Measurements from ENCODE around the gene TOM1L2.

The TOM1L2 gene

DNA sequence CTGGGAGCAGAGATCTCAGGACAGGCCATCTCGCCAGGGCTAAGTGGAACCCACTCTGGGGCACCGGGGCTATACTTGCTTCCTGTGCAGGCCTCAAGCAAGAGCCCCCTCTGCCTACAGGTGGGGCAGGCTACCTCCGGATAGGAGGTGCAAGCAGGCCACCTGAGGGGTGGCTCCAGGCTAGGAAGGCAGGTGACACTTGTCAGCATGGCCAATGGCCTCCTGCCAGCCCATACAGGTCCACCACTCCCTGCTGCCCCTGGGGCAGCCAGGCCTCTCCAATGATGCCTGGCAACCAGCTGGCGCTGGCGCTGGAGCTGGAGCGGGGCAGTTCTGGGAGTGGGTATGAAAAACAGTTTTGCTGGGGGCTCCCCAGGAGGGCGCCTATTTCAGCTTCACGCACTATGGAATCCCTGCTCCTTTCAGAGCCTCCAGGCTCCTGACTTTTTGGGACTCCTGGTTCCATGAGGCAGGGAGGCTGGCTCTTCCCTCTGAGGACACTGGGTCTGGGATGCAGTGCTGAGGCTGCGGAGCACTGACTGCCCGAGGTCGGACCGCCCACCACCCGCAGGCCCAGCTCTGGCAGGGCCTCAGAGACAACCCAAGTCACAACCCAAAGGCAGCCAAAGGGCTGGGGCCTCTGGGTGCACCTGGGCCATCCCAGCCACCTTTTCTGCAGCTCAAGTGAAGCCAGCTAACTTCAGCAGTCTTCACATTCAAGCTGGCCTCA lies 127.0 kb downstream of the TOM1L2 start:
- DNase-seq: no peak

DNA sequence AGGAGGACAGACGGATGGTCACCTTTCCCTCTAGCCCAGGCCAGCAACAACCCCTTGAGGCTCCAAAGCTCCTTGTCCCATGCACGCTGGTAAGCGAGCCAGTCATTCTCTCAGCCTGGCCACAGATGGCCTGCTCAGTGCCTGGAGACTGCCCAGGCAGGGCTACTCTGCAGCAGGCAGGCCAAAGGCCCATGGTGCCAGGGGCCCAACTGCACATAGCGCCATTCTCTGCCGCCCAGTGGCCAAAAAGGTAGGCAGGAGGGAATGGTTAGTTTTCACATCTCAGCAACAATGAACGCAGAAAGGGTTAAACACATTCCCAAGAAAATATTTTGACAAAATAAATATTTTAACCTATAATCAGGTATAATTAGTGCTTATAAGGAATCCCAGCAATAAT lies 127.7 kb downstream of the TOM1L2 start:
- no peak for DNase-seq

DNA sequence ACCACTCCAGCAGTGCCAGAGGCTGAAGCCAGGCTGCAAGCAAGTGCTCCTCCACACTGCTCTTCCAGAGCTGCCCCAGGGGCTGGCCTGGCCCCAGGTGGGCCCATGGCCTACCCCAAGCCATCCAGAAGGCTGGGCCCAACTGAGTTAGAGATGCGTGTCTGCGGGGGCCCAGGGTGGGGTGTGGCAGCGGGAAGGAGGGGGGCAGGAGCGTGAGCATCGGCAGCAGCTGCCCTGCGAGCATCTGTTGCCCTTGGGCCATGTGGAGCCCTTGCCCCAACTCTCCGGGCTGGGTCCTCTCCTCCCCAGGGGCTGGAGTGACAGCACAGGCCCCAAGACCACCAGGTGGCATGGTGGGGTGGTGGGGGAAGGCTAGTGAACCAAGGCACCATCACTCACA lies 128.1 kb downstream of the TOM1L2 start:
- no peak for DNase-seq

DNA sequence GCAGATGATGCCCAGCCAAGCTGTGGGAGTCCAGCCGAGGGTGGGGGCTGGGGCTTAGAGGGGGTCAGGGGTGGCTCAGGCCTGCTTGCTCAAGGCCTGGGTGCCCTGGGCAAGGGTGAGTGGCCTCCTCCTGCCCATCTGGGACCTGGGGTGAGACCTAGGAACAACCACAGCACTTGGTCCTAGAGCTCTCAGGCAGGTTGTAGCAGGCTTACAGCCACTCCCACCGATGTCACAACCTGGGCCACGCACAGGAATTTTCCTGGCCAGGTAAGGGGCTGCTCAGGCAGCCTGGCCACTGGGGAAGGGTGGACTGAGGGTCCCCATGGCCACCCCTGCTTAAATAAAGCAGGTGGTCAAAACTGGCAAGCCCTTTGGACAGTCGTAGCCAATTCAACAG lies 129.1 kb downstream of the TOM1L2 start:
- DNase-seq: no peak

DNA sequence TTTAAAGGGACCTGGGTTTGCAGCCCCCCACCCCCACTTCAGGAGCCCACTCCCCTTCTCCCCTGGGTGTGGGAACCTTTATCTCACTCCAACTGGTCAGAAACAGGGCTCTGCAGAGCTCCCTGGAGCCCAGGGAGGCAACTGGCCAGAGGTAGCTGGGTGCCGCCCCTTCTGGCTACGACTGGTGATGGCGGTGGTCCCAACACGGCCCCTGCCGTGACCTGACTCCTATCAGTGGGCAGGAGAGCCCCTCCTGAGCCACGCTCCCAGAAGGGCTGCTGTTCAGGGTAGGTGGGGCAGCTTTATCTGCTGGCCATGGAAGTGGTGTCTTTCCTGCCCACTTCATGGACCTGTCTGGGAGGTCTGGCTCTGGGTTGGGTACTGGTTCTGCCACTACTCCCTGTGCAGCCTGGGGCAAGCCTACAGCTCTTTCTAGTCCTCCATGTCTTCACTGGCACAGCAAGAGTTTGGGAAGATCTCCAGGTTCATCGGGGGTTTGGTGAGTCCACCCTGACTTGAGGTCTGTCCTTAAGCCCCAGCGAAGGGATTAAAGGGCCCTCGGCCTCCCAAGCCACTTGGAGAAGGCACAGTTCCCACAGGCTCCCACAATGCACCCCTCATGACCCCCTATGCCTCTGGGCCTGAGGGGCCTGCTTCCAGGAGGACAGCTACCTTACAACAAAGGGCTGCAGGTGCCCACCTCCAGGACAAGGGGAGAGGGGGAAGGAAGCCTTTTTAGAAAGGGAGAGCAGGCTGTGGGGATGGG lies 129.9 kb downstream of the TOM1L2 start:
- DNase-seq: no peak

DNA sequence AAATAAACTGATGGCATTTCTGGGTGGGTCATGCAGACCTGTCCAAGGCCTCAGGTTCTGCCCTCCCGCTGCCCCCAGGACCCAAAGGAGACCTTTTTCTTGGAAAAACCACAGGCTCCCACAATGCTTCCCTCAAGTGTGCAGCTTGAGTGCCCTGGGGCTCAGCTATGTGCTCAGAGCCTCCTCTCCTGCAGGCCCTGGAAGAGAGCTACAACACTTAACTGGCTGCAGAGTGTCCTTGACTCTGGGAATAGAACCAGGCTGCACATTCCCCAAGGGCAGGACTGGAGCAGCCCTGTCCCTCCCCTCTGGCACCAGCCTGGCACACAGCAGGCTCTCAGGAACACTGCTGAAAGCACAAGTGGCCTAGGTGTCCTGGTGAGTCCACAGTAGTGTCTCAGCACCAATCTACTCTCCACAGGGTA lies 130.6 kb downstream of the TOM1L2 start:
- no peak for DNase-seq

DNA sequence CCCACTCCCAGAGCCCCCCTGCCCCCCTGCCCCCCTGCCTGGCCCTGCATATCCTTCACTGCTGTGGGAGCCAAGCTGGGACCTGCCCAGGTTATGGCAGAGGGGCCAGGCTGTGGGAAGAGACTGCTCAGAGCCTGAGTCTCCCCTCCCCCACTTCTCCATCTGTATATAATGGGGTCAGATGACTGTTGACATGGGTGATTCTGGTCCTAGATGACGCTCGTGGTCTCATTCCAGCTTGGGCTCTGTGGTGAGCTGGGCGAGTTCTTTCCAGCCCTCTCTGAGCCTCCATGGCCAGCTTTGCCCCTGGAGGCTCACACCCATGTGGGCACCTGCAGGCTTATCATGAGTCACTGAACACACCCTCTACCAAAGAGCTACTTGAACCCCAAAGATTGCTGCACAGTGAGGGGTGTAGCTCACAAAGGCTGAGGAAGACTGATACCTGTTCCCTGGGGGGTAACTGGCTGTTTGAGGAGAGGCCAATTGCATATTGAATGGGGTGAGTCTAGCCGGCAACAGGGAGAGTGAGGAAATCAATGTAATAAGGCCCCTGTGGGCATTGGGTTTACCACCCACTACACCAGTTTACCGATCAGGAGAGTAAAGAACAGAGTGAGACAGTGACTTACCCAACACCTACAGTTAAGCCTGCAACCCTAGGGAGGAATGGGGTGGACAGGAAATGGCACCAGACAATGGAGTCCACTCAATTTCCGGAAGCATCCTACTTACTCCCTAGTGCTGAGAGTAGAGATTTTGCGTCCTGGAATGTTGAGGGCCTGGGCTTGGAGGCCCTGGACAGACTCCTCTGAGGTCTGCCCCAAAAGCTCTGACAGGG lies 131.2 kb downstream of the TOM1L2 start:
- no peak for DNase-seq

DNA sequence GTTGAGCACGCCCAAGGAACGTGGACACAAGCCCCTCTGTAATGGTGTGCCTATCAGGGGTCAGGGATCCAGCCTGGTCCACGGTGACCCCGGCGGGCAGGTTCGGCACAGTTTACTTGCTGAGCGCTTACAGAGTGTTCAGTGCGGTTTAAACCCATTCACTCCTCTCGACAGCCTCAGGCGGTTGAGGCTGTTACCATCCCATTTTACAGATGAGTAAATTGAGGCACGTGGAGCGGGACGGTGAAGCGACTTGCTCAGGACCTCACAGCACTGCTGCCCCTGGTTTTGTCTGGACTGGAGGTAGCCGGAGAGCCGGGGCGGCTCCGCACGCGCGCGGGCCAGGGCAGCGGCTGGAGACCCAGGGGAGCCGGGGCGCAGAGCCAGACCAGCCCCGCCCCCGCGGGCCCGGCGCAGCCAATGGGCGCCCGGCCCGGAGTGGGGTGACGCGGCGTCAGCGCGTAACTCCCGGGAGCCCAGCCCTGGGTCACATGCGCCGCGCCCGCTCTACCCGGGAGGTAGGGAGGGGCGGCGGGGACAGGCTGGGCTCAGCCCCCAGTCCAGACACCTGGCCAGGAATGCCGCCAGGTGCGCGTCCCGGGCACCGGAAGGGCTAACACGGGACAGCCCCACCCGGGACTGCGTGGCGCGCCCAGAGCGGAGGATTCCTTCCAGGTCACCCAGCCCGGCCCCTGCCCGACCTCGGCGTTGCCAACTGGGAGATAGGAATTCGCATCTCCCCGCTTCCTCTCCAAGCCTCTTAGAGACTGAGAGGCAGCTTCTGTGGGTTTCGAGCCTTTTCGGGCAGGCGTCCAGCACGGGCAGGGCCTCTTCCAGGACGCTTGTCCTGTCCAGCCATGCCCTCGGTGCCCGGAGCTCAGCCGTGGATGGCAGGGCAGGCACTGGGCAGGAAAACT lies 132.2 kb downstream of the TOM1L2 start:
- DNase-seq: peak; percentile 88

DNA sequence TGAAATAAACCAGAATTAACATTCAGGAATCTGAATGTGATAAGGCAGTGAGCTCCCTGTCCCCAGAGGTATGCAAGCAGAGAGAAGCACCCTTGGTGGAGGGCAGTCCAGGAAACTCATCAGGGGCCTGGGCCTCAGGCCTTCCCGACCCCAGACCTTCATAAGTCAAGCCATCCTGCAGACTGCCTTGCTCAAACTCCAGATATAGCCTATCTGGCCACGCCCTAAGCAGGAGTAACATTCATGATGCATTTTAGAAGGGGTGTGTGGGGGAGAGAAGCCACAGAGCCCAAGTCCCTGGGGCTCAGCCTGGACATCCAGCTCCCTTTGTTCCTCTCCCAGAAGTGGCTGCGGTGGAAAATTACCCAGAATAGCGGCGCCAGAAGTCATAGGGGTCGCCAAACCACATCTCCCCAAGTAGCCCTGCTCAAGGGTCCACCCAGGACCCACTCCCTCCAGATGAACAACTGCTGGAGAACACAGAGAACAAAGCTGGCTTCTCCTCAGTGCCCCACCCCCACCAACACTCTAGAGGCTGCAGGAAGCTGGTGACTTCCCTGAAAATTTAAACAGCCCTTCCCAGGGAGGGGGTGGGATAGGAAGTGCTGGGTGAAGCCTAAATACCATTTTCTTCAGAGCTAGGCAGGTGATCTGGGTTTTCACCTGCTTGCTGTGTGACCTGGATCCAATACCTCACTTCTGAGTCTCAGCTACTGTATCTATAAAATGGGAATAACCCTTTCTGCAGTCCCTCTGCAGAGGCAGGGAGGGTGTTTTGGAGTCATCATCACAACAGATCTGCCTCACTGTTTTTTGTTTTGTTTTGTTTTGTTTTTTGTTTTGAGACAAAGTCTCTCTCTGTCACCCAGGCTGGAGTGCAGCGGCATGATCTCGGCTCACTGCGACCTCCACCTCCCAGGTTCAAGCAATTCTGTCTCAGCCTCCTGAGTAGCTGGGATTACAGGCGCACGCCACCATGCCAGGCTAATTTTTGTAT lies 133.9 kb downstream of the TOM1L2 start:
- DNase-seq: no peak

DNA sequence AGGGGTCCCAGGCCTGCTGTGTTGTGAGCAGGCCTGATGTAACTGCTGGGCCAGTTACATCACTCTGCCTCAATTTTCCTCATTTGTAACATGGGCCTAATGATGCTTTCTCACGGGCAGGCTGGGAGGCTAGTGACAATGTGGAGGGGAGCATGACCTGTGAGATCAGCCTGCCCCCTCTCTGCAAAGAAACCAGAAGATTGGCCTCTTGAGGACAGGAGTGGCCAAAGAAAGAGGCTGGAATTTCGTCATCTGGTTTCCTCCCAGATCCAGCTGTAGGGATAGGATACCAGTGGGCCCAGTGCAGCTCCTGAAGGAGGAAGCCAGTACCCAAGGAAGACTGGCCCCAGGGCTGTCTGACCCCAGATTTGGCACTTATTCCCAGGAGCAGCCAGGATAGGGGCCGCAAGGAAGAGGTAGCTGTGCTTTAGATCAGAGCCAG lies 134.8 kb downstream of the TOM1L2 start:
- DNase-seq: no peak

DNA sequence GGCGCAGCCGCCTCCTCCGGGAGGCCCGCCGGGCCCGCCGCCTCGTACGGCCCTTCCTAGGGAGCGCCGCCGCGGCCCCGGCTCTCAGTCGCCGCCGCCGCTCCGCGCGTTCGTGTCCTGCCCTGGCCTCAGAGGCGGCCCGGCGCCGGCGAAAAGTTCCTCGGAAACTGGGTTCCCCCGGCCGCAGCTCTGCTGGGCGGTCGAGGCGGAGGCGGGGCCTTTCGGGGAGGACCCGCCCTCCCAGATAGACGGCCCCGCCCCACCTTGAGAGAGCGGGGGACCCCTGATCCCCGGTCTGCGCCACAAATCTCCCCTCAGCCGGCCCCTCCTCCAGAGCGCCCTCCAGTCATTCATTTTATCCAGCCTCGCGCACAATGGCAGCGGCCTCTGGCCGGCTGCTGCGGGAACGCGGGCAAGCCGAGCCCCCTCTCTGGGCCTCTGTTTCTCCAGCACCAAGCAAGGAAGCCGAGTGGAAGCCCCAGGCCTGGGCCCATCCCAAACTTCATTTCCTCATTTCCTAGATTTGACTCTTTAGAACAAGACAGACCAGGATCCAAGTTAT lies 135.3 kb downstream of the TOM1L2 start, which contains the start of gene SREBF1:
Gene SREBF1, minus strand, starts transcription at position 169 of the 562 bp plus-strand sequence. CDS start 169 bp downstream, outside the sequence.
- DNase-seq: peak; percentile 80

DNA sequence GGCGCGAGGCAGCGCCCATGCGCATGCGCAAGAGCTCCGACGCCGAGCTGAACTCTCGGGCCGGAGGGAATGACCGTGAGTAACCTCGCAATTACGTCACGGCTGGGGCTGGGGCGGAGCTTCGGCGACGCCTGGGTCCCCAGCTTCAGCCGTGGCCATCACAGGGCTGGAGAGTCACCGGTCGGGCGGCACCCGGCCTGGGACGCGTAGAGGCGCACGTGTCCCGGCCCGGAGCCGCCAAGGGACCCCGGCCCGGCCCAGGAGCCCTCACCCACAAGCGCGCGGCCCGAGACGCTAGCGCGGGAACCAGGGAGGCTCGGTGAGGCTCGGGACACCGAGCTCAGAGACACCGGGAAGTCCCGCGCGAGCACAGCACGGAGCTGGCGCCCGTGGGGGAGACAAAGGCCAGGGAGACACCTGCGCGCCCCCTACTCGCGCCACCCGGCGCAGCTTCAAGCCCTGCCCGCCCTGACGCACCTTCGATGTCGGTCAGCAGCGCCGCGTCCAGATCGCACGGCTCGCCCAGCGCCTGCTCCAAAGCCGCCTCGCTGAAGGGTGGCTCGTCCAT lies 135.9 kb downstream of the TOM1L2 start:
- DNase-seq: peak; percentile 99

DNA sequence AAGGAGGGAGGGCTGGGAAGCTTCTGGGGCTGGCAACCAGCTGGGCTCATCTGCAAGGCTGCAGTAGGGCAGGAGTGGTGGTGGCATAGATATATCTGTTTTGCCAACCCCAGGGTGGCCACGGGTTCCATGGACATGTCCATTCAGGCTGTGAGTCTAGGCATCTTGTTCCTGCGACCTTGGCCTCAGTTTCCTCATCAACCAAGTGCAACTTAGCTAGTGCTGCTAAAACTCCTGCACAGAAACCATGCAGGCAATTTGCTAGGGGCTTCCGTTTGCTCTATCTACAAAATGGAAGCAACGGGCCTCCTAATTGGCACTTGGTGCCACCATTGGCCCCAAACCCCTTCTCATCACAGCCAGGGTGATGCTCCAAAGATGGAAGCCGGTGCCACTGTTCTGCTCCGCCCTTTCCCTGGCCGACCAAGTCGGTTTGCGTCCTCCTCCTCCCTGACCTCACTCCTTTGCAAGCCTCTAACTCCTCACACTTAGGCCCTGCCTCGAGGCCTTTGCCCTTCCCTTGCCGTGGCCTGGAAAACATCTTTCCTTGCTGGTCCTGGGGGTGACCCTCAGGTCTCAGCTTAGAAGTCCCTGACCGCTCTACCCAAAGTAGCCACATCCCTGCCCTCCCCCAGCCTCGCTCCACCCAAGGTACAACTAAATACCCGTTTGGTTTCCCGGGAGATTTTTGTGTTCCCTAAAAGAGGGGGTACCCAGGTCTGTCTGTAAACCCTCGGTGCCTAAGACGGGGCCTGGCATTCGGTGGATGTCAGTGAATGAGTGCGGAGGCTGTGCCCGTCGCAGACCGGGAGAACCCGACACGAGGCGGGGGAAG lies 136.6 kb downstream of the TOM1L2 start:
- DNase-seq: no peak

DNA sequence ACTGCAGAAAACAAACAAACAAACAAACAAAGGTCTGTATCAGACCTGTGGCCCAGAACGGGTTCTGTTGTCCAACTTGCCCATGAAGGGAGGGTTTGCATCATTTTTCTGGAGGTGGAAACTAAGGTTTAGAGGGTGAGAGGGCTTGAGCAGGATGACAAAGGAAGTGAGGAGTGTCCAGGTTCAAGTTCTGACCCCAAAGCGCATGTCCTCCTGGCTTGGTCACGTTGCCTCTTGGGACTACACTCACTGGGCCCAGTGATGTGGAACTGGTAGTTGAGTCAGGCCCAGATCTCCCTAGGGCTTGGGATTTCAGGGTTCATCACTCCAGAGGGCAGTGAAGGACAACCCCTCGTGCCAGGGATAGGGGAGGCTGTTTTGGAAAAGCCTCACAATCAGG lies 137.2 kb downstream of the TOM1L2 start:
- DNase-seq: no peak

DNA sequence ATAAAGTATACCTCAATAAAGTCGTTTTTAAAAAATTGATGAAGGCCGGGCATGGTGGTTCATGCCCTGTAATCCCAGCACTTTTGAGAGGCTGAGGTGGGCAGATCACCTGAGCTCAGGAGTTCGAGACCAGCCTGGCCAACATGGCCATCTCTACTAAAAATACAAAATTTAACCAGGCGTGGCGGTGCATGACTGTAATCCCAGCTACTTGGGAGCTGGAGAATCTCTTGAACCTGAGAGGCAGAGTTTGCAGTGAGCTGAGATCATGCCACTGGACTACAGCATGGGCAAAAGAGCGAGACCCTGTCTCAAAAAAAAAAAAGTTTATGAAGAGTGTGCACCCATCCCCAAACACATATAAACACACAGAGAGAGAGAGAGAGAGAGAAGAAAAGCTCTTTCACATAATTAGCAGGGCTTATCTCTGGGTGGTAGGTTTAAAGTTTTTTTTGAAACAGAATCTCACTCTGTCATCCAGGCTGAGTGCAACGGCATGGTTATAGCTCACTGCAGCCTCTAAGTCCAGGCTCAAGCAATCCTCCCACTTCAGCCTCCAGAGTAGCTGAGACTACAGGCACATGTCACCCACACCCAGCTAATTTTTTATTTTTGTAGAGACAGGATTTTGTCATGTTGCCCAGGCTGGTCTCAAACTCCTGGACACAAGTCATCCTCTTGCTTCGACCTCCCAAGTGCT lies 138.4 kb downstream of the TOM1L2 start:
- DNase-seq: no peak

DNA sequence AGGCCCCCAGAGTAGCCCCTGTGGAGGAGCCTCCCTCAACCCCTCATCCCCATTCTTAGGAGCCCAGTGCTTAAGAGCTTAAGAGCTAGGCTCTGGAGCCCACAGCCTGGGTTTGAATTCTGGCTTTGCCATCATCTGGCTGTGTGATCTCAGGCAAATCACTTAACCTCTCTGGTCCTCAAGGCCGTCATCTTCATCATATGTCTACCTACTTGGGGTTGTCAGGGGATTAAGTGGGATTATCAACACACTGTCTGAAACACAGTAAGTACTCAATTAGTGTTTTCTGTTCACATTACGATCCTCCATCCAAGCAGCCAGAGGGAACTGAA lies 140.2 kb downstream of the TOM1L2 start:
- no peak for DNase-seq

DNA sequence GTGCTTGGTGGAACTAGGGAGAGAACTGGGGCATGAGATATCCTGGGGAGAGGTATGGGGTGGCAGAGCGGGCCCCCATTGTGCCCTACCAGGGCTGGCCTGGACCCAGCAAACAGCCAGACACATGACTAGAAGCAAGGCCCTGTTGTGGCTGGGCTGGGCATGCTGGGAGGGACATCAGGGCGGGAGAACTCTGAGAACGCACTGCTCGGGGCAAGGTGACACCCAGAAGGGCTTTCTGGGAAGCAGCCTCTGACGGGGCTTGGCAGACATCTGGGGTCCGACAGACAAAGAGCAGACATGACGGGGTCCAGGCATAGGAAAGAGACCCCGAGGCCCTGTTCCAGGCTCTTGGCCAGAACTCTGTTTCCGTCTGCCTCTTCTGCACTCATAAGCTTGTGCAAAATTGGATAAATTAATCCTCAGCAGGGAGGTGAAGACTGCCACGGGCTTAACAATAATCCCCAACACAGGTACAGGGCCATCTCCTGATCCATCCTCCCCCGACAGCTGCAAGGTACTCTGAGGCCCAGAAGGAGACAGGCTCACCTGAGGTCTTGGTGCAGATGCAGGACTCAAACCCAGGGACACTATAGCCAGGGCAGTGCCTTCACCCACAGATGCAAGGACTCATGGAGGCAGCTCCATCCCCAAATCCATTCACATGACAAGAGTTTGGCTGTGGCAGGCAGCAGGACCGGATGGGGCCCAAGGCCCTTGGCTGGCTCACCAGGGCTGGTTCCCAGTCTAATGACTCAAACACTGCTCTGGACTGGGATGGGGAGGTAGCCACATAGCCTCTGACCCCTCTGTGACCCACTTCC lies 140.8 kb downstream of the TOM1L2 start:
- no peak for DNase-seq

DNA sequence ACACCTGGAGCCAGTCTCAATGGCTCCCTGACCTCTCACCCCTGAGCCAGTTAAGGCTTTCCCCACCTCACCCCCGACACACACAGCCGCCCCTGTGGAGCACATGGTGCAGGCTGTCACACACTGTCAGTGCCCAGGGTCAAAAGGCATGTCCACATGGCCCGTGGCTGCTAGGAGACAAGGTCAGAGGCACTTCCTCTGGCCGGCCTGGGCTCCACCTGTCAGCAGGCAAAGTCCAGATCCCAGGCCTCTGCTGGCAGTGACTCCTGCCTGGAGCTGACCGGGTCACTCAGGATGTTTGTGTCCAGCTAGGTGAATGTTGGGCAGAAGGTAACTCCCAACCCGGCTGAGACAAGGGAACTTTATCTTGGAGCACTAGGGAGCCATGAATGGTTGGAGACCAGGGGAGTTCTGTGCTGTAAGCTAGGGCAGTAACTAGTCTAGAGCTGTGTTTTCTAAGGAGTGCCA lies 141.4 kb downstream of the TOM1L2 start:
- no peak for DNase-seq

Measured in stimulated activated CD4-positive, alpha-beta T cell treated with anti-CD3 and anti-CD28 coated beads, Interleukin-15, amount 100 ng/mL, for 24 hours (primary cell).